HEK293 (cell line): ENCODE results near the gene FUCA1.

Source experiments
- CTCF ChIA-PET: fragments of 350-600 bp; formaldehyde crosslinking; extraction: SDS; loops from one replicate; lab custom pipeline; 2021; ENCODE audit warnings: antibody characterized with exemption; lab: Yijun Ruan, JAX
- POLR2A ChIA-PET: fragments of 300-600 bp; formaldehyde crosslinking; extraction: SDS; loops from one replicate; lab custom pipeline; 2020; ENCODE audit warnings: antibody characterized with exemption, inconsistent platforms; lab: Yijun Ruan, JAX
- H3K27ac ChIP-seq: fragments of 200-500 bp; sonication (Bioruptor generic); 2 replicates; pipeline ENCODE4 v1.5.1; 2014; ENCODE audit warnings: low read depth, low read length, control low read depth, inconsistent platforms; ENCODE audit errors: extremely low read depth
- H3K36me3 ChIP-seq, 2 experiments: fragments of 200-500 bp in 1 of 2; sonication (Bioruptor generic) in 1 of 2; 1 replicate in 1 of 2; 2 replicates in 1 of 2; pipeline ENCODE4 v1.5.1; 2014 to 2017; ENCODE audit warnings: inconsistent platforms in 2 of 2, low read length in 2 of 2; ENCODE audit not compliant: control insufficient read depth in 2 of 2, insufficient read depth in 1 of 2
- H3K4me1 ChIP-seq: fragments of 200-500 bp; sonication (Bioruptor generic); 2 replicates; pipeline ENCODE4 v1.5.1; 2014; ENCODE audit warnings: mild to moderate bottlenecking, low read length, inconsistent platforms; ENCODE audit not compliant: control insufficient read depth, insufficient read depth
- H3K4me3 ChIP-seq: 2 replicates; pipeline ENCODE4 v1.5.1; 2011; ENCODE audit warnings: low read depth, mild to moderate bottlenecking, control low read depth, low read length, moderate library complexity
- H3K9me3 ChIP-seq: fragments of 200-500 bp; sonication (Bioruptor generic); 2 replicates; pipeline ENCODE4 v1.5.1; 2014; ENCODE audit warnings: low read depth, low read length, inconsistent platforms; ENCODE audit not compliant: control insufficient read depth, insufficient read depth
- GLI2 ChIP-seq: fragments of 450-650 bp; formaldehyde crosslinking; IDR thresholded peaks from 2 replicates; pipeline ENCODE4; 2017; ENCODE audit warnings: missing biosample characterization, missing genetic modification characterization, low read depth, borderline replicate concordance
- MEIS1 ChIP-seq: sonication (generic); formaldehyde crosslinking; IDR thresholded peaks from 2 replicates; pipeline ENCODE4 v1.8.1; 2022; ENCODE audit warnings: missing genetic modification reagents, mild to moderate bottlenecking, borderline replicate concordance
- OSR2 ChIP-seq: fragments of 450-650 bp; formaldehyde crosslinking; IDR thresholded peaks from 2 replicates; pipeline ENCODE4 v1.5.1; 2016; ENCODE audit warnings: missing biosample characterization, missing genetic modification characterization
- SP7 ChIP-seq: fragments of 450-650 bp; formaldehyde crosslinking; IDR thresholded peaks from 2 replicates; pipeline ENCODE4 v1.5.1; 2016; ENCODE audit warnings: missing biosample characterization, missing genetic modification characterization
- ZBTB17 ChIP-seq: fragments of 450-650 bp; formaldehyde crosslinking; IDR thresholded peaks from 2 replicates; pipeline ENCODE4 v1.5.1; 2016; ENCODE audit warnings: missing biosample characterization, missing genetic modification characterization
- ZBTB21 ChIP-seq: fragments of 450-650 bp; formaldehyde crosslinking; IDR thresholded peaks from 2 replicates; pipeline ENCODE4 v1.5.1; 2017; ENCODE audit warnings: missing biosample characterization, missing genetic modification characterization
- ZEB2 ChIP-seq: fragments of 450-650 bp; formaldehyde crosslinking; IDR thresholded peaks from 2 replicates; pipeline ENCODE4 v1.5.1; 2016; ENCODE audit warnings: missing biosample characterization, missing genetic modification characterization
- ZFP41 ChIP-seq: fragments of 450-650 bp; formaldehyde crosslinking; IDR thresholded peaks from 2 replicates; pipeline ENCODE4 v1.5.1; 2016; ENCODE audit warnings: missing biosample characterization, missing genetic modification characterization, borderline replicate concordance
- ZNF138 ChIP-seq: fragments of 450-650 bp; formaldehyde crosslinking; IDR thresholded peaks from 2 replicates; pipeline ENCODE4 v1.5.1; 2016; ENCODE audit warnings: missing biosample characterization, missing genetic modification characterization, borderline replicate concordance
- ZNF140 ChIP-seq: fragments of 450-650 bp; formaldehyde crosslinking; IDR thresholded peaks from 2 replicates; pipeline ENCODE4 v1.5.1; 2016; ENCODE audit warnings: missing biosample characterization, missing genetic modification characterization
- ZNF184 ChIP-seq: fragments of 450-650 bp; IDR thresholded peaks from 2 replicates; pipeline ENCODE4 v1.5.1; 2018; ENCODE audit warnings: missing biosample characterization, mild to moderate bottlenecking, missing genetic modification characterization
- ZNF48 ChIP-seq: fragments of 450-650 bp; formaldehyde crosslinking; IDR thresholded peaks from 2 replicates; pipeline ENCODE4 v1.5.1; 2016; ENCODE audit warnings: missing biosample characterization, missing genetic modification characterization
- ZNF560 ChIP-seq: fragments of 450-650 bp; formaldehyde crosslinking; IDR thresholded peaks from 2 replicates; pipeline ENCODE4 v1.5.1; 2017; ENCODE audit warnings: missing biosample characterization, missing genetic modification characterization, borderline replicate concordance
- ZNF600 ChIP-seq: fragments of 450-650 bp; formaldehyde crosslinking; IDR thresholded peaks from 2 replicates; pipeline ENCODE4 v1.5.1; 2016; ENCODE audit warnings: missing biosample characterization, missing genetic modification characterization
- ZNF658 ChIP-seq: fragments of 450-650 bp; formaldehyde crosslinking; IDR thresholded peaks from 2 replicates; pipeline ENCODE4; 2016; ENCODE audit warnings: missing biosample characterization, missing genetic modification characterization
- ZNF791 ChIP-seq: fragments of 450-650 bp; formaldehyde crosslinking; IDR thresholded peaks from 2 replicates; pipeline ENCODE4 v1.5.1; 2016; ENCODE audit warnings: missing biosample characterization, missing genetic modification characterization
- ZNF830 ChIP-seq: fragments of 450-650 bp; IDR thresholded peaks from 2 replicates; pipeline ENCODE4 v1.5.0; 2018; ENCODE audit warnings: missing biosample characterization, missing genetic modification characterization, low read depth, mild to moderate bottlenecking, moderate library complexity
- TF ChIP-seq, protein P1 (sequence below): fragments of 450-650 bp; formaldehyde crosslinking; IDR thresholded peaks from 2 replicates; pipeline ENCODE4 v1.5.1; 2016; ENCODE audit warnings: missing biosample characterization, missing genetic modification characterization, borderline replicate concordance
- TF ChIP-seq, protein P2 (sequence below): fragments of 450-650 bp; formaldehyde crosslinking; IDR thresholded peaks from 2 replicates; pipeline ENCODE4 v1.5.1; 2017; ENCODE audit warnings: missing biosample characterization, missing genetic modification characterization
- TF ChIP-seq, protein P3 (sequence below): fragments of 450-650 bp; IDR thresholded peaks from 2 replicates; pipeline ENCODE4 v1.5.1; 2018; ENCODE audit warnings: missing biosample characterization, missing genetic modification characterization
- TF ChIP-seq, protein P4 (sequence below): sonication (generic); formaldehyde crosslinking; IDR thresholded peaks from 2 replicates; pipeline ENCODE4 v1.8.1; 2022; ENCODE audit warnings: mild to moderate bottlenecking, moderate library complexity, missing genetic modification reagents
- TF ChIP-seq, protein P5 (sequence below): fragments of 450-650 bp; formaldehyde crosslinking; IDR thresholded peaks from 2 replicates; pipeline ENCODE4 v1.5.1; 2016; ENCODE audit warnings: missing biosample characterization, missing genetic modification characterization
- TF ChIP-seq, protein P6 (sequence below): fragments of 450-650 bp; formaldehyde crosslinking; IDR thresholded peaks from 2 replicates; pipeline ENCODE4 v1.5.1; 2016; ENCODE audit warnings: missing biosample characterization, missing genetic modification characterization

Gene FUCA1

DNA sequence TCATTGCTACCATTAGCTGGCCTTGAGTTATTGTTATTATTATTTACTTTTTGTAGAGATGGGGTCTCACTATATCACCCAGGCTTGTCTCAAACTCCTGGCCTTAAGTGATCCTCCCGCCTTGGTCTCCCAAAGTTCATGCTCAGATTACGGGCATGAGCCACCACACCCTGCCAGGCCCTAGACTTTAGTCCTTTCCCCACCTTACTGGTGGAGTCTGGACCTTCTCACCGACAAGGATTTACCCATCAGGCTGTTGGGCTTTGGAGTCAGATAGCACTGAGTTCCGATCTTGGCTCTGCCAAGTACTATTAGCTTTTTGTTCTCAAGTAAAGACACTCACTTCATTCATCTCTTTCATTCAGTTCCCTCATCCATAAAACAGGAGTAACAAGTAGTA, 27.9 kb upstream of the FUCA1 start:
- Histone ChIP-seq H3K9me3 (no peaks in the 10 kb centered on the region), H3K27ac (no peak overlapping the region), H3K4me3 (no peak overlapping the region), H3K36me3 (no peaks in the 10 kb centered on the region), H3K4me1 (no peaks in the 10 kb centered on the region)
- CTCF ChIA-PET: interaction anchor here (0.5 to 1.7 kb wide), 4 partner anchors 17 to 86 kb away, joined by 3 to 5 read pairs (median 3); partner anchors contain the start of gene HMGCL
- TF ChIP-seq, protein P1, sequence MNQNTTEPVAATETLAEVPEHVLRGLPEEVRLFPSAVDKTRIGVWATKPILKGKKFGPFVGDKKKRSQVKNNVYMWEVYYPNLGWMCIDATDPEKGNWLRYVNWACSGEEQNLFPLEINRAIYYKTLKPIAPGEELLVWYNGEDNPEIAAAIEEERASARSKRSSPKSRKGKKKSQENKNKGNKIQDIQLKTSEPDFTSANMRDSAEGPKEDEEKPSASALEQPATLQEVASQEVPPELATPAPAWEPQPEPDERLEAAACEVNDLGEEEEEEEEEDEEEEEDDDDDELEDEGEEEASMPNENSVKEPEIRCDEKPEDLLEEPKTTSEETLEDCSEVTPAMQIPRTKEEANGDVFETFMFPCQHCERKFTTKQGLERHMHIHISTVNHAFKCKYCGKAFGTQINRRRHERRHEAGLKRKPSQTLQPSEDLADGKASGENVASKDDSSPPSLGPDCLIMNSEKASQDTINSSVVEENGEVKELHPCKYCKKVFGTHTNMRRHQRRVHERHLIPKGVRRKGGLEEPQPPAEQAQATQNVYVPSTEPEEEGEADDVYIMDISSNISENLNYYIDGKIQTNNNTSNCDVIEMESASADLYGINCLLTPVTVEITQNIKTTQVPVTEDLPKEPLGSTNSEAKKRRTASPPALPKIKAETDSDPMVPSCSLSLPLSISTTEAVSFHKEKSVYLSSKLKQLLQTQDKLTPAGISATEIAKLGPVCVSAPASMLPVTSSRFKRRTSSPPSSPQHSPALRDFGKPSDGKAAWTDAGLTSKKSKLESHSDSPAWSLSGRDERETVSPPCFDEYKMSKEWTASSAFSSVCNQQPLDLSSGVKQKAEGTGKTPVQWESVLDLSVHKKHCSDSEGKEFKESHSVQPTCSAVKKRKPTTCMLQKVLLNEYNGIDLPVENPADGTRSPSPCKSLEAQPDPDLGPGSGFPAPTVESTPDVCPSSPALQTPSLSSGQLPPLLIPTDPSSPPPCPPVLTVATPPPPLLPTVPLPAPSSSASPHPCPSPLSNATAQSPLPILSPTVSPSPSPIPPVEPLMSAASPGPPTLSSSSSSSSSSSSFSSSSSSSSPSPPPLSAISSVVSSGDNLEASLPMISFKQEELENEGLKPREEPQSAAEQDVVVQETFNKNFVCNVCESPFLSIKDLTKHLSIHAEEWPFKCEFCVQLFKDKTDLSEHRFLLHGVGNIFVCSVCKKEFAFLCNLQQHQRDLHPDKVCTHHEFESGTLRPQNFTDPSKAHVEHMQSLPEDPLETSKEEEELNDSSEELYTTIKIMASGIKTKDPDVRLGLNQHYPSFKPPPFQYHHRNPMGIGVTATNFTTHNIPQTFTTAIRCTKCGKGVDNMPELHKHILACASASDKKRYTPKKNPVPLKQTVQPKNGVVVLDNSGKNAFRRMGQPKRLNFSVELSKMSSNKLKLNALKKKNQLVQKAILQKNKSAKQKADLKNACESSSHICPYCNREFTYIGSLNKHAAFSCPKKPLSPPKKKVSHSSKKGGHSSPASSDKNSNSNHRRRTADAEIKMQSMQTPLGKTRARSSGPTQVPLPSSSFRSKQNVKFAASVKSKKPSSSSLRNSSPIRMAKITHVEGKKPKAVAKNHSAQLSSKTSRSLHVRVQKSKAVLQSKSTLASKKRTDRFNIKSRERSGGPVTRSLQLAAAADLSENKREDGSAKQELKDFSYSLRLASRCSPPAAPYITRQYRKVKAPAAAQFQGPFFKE (tag by site-specific recombination): no peak
- TF ChIP-seq OSR2 (tag by site-specific recombination): no peak
- no peak for TF ChIP-seq ZNF830
- TF ChIP-seq MEIS1 (CRISPR knock-in tag): no peak
- TF ChIP-seq ZNF658: no peak
- TF ChIP-seq ZEB2: no peak
- no peak for TF ChIP-seq ZNF138
- TF ChIP-seq ZNF560: no peak
- no peak for TF ChIP-seq ZNF140 (tag by site-specific recombination)
- TF ChIP-seq, protein P2, sequence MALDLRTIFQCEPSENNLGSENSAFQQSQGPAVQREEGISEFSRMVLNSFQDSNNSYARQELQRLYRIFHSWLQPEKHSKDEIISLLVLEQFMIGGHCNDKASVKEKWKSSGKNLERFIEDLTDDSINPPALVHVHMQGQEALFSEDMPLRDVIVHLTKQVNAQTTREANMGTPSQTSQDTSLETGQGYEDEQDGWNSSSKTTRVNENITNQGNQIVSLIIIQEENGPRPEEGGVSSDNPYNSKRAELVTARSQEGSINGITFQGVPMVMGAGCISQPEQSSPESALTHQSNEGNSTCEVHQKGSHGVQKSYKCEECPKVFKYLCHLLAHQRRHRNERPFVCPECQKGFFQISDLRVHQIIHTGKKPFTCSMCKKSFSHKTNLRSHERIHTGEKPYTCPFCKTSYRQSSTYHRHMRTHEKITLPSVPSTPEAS (tag by site-specific recombination): no peak
- no peak for TF ChIP-seq ZNF600
- TF ChIP-seq ZBTB17 (tag by site-specific recombination): no peak
- POLR2A ChIA-PET: no interaction called here

DNA sequence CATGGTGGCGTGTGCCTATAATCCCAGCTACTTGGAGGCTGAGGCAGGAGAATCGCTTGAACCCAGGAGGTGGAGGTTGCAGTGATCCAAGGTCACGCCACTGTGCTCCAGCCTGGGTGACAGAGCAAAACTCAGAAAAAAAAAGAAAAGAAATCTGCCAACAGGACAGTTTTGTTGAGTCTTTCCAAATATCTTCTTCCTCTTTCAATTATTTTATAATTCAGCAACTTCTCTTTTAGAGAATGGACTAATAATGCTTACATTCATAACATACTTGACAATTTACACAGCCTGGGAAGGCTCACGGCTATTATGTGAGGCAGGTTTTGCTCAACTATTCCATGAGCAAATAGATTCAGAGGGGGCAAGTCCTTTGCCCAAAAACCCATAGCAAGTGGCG, 27.0 kb upstream of the FUCA1 start:
- Histone ChIP-seq H3K36me3 (no peaks in the 10 kb centered on the region), H3K27ac (no peak overlapping the region), H3K4me3 (no peak overlapping the region), H3K4me1 (no peaks in the 10 kb centered on the region), H3K9me3 (no peaks in the 10 kb centered on the region)
- ChIA-PET POLR2A (no interaction called here), CTCF (no interaction called here)
- TF ChIP-seq, protein P3, sequence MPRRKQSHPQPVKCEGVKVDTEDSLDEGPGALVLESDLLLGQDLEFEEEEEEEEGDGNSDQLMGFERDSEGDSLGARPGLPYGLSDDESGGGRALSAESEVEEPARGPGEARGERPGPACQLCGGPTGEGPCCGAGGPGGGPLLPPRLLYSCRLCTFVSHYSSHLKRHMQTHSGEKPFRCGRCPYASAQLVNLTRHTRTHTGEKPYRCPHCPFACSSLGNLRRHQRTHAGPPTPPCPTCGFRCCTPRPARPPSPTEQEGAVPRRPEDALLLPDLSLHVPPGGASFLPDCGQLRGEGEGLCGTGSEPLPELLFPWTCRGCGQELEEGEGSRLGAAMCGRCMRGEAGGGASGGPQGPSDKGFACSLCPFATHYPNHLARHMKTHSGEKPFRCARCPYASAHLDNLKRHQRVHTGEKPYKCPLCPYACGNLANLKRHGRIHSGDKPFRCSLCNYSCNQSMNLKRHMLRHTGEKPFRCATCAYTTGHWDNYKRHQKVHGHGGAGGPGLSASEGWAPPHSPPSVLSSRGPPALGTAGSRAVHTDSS (tag by site-specific recombination): no peak
- TF ChIP-seq, protein P4, sequence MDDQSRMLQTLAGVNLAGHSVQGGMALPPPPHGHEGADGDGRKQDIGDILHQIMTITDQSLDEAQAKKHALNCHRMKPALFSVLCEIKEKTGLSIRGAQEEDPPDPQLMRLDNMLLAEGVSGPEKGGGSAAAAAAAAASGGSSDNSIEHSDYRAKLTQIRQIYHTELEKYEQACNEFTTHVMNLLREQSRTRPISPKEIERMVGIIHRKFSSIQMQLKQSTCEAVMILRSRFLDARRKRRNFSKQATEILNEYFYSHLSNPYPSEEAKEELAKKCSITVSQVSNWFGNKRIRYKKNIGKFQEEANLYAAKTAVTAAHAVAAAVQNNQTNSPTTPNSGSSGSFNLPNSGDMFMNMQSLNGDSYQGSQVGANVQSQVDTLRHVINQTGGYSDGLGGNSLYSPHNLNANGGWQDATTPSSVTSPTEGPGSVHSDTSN (CRISPR knock-in tag): no peak
- no peak for TF ChIP-seq ZNF48 (tag by site-specific recombination)
- no peak for TF ChIP-seq ZFP41
- TF ChIP-seq, protein P5, sequence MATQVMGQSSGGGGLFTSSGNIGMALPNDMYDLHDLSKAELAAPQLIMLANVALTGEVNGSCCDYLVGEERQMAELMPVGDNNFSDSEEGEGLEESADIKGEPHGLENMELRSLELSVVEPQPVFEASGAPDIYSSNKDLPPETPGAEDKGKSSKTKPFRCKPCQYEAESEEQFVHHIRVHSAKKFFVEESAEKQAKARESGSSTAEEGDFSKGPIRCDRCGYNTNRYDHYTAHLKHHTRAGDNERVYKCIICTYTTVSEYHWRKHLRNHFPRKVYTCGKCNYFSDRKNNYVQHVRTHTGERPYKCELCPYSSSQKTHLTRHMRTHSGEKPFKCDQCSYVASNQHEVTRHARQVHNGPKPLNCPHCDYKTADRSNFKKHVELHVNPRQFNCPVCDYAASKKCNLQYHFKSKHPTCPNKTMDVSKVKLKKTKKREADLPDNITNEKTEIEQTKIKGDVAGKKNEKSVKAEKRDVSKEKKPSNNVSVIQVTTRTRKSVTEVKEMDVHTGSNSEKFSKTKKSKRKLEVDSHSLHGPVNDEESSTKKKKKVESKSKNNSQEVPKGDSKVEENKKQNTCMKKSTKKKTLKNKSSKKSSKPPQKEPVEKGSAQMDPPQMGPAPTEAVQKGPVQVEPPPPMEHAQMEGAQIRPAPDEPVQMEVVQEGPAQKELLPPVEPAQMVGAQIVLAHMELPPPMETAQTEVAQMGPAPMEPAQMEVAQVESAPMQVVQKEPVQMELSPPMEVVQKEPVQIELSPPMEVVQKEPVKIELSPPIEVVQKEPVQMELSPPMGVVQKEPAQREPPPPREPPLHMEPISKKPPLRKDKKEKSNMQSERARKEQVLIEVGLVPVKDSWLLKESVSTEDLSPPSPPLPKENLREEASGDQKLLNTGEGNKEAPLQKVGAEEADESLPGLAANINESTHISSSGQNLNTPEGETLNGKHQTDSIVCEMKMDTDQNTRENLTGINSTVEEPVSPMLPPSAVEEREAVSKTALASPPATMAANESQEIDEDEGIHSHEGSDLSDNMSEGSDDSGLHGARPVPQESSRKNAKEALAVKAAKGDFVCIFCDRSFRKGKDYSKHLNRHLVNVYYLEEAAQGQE (tag by site-specific recombination): no peak
- no peak for TF ChIP-seq GLI2
- TF ChIP-seq, protein P6, sequence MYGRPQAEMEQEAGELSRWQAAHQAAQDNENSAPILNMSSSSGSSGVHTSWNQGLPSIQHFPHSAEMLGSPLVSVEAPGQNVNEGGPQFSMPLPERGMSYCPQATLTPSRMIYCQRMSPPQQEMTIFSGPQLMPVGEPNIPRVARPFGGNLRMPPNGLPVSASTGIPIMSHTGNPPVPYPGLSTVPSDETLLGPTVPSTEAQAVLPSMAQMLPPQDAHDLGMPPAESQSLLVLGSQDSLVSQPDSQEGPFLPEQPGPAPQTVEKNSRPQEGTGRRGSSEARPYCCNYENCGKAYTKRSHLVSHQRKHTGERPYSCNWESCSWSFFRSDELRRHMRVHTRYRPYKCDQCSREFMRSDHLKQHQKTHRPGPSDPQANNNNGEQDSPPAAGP (tag by site-specific recombination): no peak
- no peak for TF ChIP-seq ZNF184 (tag by site-specific recombination)
- TF ChIP-seq ZNF791 (tag by site-specific recombination): no peak
- no peak for TF ChIP-seq ZBTB21
- TF ChIP-seq SP7 (tag by site-specific recombination): no peak
